Glutamatergic neuron (in vitro differentiated cells): ENCODE data around the gene ENTR1. TPM values are rescaled to one million over a fixed set of nuclear protein-coding genes. Genes with fewer than 3 reads are reported as not detected.
"Not testable (repeated sequence)": the region's sequence is repeated elsewhere in the genome, so short reads cannot be mapped to it uniquely, and the experiment has no call there.

Experiments used
- DNase-seq: peaks from one replicate; pipeline ENCODE4 v3.0.0; 2022
- H3K27ac Mint-ChIP-seq: one replicate; pipeline ENCODE4 v1.8.0; 2020; ENCODE audit warnings: mild to moderate bottlenecking, mixed read lengths, inconsistent platforms; ENCODE audit not compliant: unreplicated experiment
- H3K27me3 Mint-ChIP-seq: one replicate; pipeline ENCODE4 v1.8.0; 2020; ENCODE audit warnings: mild to moderate bottlenecking, moderate library complexity, mixed read lengths, inconsistent platforms; ENCODE audit not compliant: unreplicated experiment
- H3K36me3 Mint-ChIP-seq: one replicate; pipeline ENCODE4 v1.8.0; 2020; ENCODE audit warnings: mild to moderate bottlenecking, mixed read lengths, inconsistent platforms; ENCODE audit not compliant: unreplicated experiment
- H3K4me1 Mint-ChIP-seq: one replicate; pipeline ENCODE4 v1.8.0; 2020; ENCODE audit warnings: mild to moderate bottlenecking, low read depth, mixed read lengths, inconsistent platforms; ENCODE audit not compliant: unreplicated experiment
- H3K4me3 Mint-ChIP-seq: one replicate; pipeline ENCODE4 v1.8.0; 2020; ENCODE audit warnings: mild to moderate bottlenecking, mixed read lengths, inconsistent platforms; ENCODE audit not compliant: unreplicated experiment
- H3K9me3 Mint-ChIP-seq: one replicate; pipeline ENCODE4 v1.8.0; 2020; ENCODE audit warnings: mild to moderate bottlenecking, moderate library complexity, mixed read lengths, inconsistent platforms; ENCODE audit not compliant: unreplicated experiment
- CTCF ChIP-seq: fragments of 200-600 bp; sonication (generic); IDR thresholded peaks from one replicate; pipeline ENCODE4 v1.5.0; 2021; ENCODE audit not compliant: partially characterized antibody, unreplicated experiment
- total RNA-seq: library from RNA; stranded (reverse); fragmentation: NEBNext Ultra II Directional; extraction: Animal tissue kit (Norgen Biotek cat#: 25700); gene quantifications from one replicate; pipeline ENCODE4 v1.2.1, GENCODE V29; 2021; ENCODE audit not compliant: unreplicated experiment

The ENTR1 gene
- total RNA-seq, 1 donor from 2014 or later: 61.2 TPM

GRCh38 chr9:136412962-136413361, 2.5 kb upstream of the ENTR1 start:
- Mint-ChIP-seq H3K9me3 (peaks cover 4% of the 10 kb centered on the region), H3K4me3 (no peak overlapping the region), H3K27ac (no peak overlapping the region), H3K4me1 (peaks cover 13% of the 10 kb centered on the region), H3K27me3 (peaks cover 9% of the 10 kb centered on the region), H3K36me3 (no peaks in the 10 kb centered on the region)
- DNase-seq: no peak
- TF ChIP-seq CTCF: no peak

GRCh38 chr9:136411378-136411777, 964 bp upstream of the ENTR1 start:
- H3K27me3 Mint-ChIP-seq: peaks cover 7% of the 10 kb centered on the region
- no peak for TF ChIP-seq CTCF
- peaks cover 4% of the 10 kb centered on the region for H3K9me3 Mint-ChIP-seq
- no peaks in the 10 kb centered on the region for H3K36me3 Mint-ChIP-seq
- H3K4me3 Mint-ChIP-seq: peak overlapping the region; percentile 97
- H3K4me1 Mint-ChIP-seq: peaks cover 13% of the 10 kb centered on the region
- peak overlapping the region; percentile 56 for H3K27ac Mint-ChIP-seq
- DNase-seq: no peak

GRCh38 chr9:136409557-136410455, 608 bp downstream of the ENTR1 start:
- no peak for TF ChIP-seq CTCF
- Mint-ChIP-seq H3K27ac (peak overlapping the region; percentile 70), H3K36me3 (no peaks in the 10 kb centered on the region), H3K4me3 (peak overlapping the region; percentile 91), H3K4me1 (peaks cover 13% of the 10 kb centered on the region), H3K27me3 (peaks cover 5% of the 10 kb centered on the region), H3K9me3 (peaks cover 4% of the 10 kb centered on the region)
- no peak for DNase-seq

- no peak overlapping the region for H3K27ac Mint-ChIP-seq
- peak overlapping the region; percentile 34 for H3K4me3 Mint-ChIP-seq
- H3K36me3 Mint-ChIP-seq: no peaks in the 10 kb centered on the region
- peaks cover 13% of the 10 kb centered on the region for H3K4me1 Mint-ChIP-seq
- peaks cover 5% of the 10 kb centered on the region for H3K27me3 Mint-ChIP-seq
- DNase-seq: no peak
- TF ChIP-seq CTCF: no peak
- peaks cover 4% of the 10 kb centered on the region for H3K9me3 Mint-ChIP-seq
Observed at GRCh38 chr9:136407911-136408310, 2.5 kb downstream of the ENTR1 start.

GRCh38 chr9:136407061-136407460, 3.4 kb downstream of the ENTR1 start:
- DNase-seq, H3K9me3 Mint-ChIP-seq, H3K4me3 Mint-ChIP-seq, H3K27ac Mint-ChIP-seq, H3K27me3 Mint-ChIP-seq, H3K36me3 Mint-ChIP-seq: not testable (repeated sequence)
- H3K4me1 Mint-ChIP-seq: peaks cover 13% of the 10 kb centered on the region

GRCh38 chr9:136405904-136406303, 4.5 kb downstream of the ENTR1 start:
- not testable (repeated sequence) for H3K36me3 Mint-ChIP-seq, H3K27ac Mint-ChIP-seq, H3K9me3 Mint-ChIP-seq, H3K27me3 Mint-ChIP-seq, H3K4me3 Mint-ChIP-seq, DNase-seq, H3K4me1 Mint-ChIP-seq
